Measurements from ENCODE around the gene TARDBP. TPM values are rescaled to one million over a fixed set of nuclear protein-coding genes. Genes with fewer than 3 reads are reported as not detected.
A peak's percentile ranks its signal among the peaks of the same experiment; 100 is the strongest.

Gene TARDBP
- total and polyA plus RNA-seq, 9 of the 15 experiments (the other 6 are each of a cell fraction or from before 2014, with no cell fraction given): 122 to 515 (median 243) TPM

DNA sequence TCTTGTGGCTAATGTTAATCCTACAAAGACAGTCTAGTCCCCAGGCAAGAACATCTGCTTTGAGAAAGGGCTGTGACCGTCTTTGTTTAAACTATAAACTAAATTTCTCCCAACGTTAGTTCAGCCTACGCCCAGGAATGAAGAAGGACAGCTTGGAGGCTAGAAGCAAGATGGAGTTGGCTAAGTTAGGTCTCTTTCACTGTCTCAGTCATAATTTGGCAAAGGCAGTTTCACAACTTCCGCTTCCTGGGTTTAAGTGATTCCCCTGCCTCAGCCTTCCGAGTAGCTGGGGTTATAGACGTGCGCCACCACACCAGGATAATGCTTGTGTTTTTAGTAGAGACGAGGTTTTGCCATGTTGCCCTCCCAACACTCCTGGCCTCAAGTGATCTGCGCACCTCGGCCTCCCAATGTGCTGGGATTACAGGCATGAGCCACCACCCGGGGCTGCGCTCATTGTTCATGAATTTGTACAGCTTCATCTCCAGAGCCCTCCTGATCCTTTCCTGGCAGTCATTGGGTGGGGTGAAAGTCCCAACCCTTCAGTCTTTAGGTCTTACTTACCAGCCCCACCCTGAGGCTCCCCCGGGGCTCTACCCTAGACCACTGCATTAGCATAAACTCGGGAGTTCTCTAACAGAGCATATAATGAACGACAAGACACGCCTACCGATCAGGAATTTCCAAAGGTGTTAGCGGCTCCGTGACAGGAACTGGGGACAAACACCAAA, 39.5 kb downstream of the TARDBP start:
- TF ChIP-seq ZNF263 (CRISPR knock-in tag; IDR thresholded peaks at IDR 0.05; ENCODE audit: borderline replicate concordance): no peak
- no peak for TF ChIP-seq NCOA4 (IDR thresholded peaks at IDR 0.05; ENCODE audit: partially characterized antibody)
- TF ChIP-seq, protein P1, sequence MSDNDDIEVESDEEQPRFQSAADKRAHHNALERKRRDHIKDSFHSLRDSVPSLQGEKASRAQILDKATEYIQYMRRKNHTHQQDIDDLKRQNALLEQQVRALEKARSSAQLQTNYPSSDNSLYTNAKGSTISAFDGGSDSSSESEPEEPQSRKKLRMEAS (CRISPR knock-in tag; IDR thresholded peaks at IDR 0.05): 0 out of 2 replicates have a peak, but pooled peaks have one; percentile 16
- TF ChIP-seq PRMT5 (CRISPR knock-in tag; IDR thresholded peaks at IDR 0.05): no peak
- no peak for TF ChIP-seq NFXL1 (CRISPR knock-in tag; IDR thresholded peaks at IDR 0.05)
- TF ChIP-seq KAT7 (CRISPR knock-in tag; IDR thresholded peaks at IDR 0.05; ENCODE audit: borderline replicate concordance): no peak
- no peak for TF ChIP-seq ETS2 (tag; IDR thresholded peaks at IDR 0.05; ENCODE audit: borderline replicate concordance, poor library complexity, severe bottlenecking)
- TF ChIP-seq SNRNP70 (optimal IDR thresholded peaks at IDR 0.05; ENCODE audit: low read depth, low read length): peak; percentile 11
- no peaks in the 10 kb centered on the region for H3K27me3 ChIP-seq (ENCODE audit: control insufficient read depth in 2 of 2, insufficient read depth in 2 of 2, low read length in 2 of 2)
- H3K27ac ChIP-seq (ENCODE audit: extremely low read depth, low read depth, low read length): no peak overlapping the region
- H2AFZ ChIP-seq (ENCODE audit: low read depth, low read length): peak overlapping the region; percentile 43; the same call in 1 of the 2 replicates
- intact Hi-C loops (cut with micrococcal nuclease): no loop called here
- H3K9me1 ChIP-seq (ENCODE audit: control insufficient read depth, insufficient read depth, low read length): peaks cover 4% of the 10 kb centered on the region
- peak in 1 of 4 experiments; percentile 26 for DNase-seq (ENCODE audit: extremely low read depth in 1 of 4, low spot score in 3 of 4)
- peaks cover 0 to 44% of the 10 kb centered on the region in 2 experiments; a peak in 3 of 5 replicates for H3K4me1 ChIP-seq (replicated peaks in 1 of 2; ENCODE audit: control insufficient read depth in 2 of 2, insufficient read depth in 2 of 2, low read length in 2 of 2)
- peak; percentile 69 for FAIRE-seq
- H3K4me2 ChIP-seq (ENCODE audit: insufficient read depth, low read length): no peak overlapping the region
- in situ Hi-C loops (cut with MboI): no loop called here
- BruUV-seq (replicated peaks): no TSS peak
- ATAC-seq: no peak
- H4K20me1 ChIP-seq (replicated peaks; ENCODE audit: control insufficient read depth, insufficient read depth, low read length): peaks cover 14% of the 10 kb centered on the region
- H3K79me2 ChIP-seq (ENCODE audit: control insufficient read depth, insufficient read depth, low read length): no peaks in the 10 kb centered on the region
- H3K9me3 ChIP-seq (replicated peaks; ENCODE audit: control insufficient read depth, insufficient read depth, low read depth, low read length): no peaks in the 10 kb centered on the region
- WGBS (ENCODE audit: insufficient coverage, low coverage, missing lambda C conversion rate): 37% methylated on average over 19 of the region's 19 CpGs
- POLR2A ChIA-PET: interaction anchor here (0.9 to 2.8 kb wide), 6 partner anchors 9 to 48 kb away, joined by 3 to 11 read pairs (median 4); partner anchors contain the start of genes EXOSC10 and SRM
- peak overlapping the region in 1 of 2 experiments; percentile 11; a peak in 1 of 4 replicates for H3K9ac ChIP-seq (ENCODE audit: insufficient read depth in 1 of 2, low read depth in 2 of 2, low read length in 2 of 2)
- H3K4me3 ChIP-seq: no peak overlapping the region
- H3K36me3 ChIP-seq (ENCODE audit: control insufficient read depth, insufficient read depth, low read length): peaks cover 23% of the 10 kb centered on the region; the same call in 2 of the 3 replicates
- CTCF ChIA-PET (ENCODE audit: low intra/inter-chr PET ratio): no interaction called here

Measured in K562 (cell line).